KOPT-K1 (cell line): ENCODE data around the gene PHYKPL.

Experiments used
- H3K27ac ChIP-seq: fragments of 200-600 bp; sonication (generic); 2 replicates; pipeline ENCODE4 v1.5.1; 2016; ENCODE audit warnings: antibody characterized with exemption, mild to moderate bottlenecking, low read depth, low read length; ENCODE audit not compliant: poor library complexity, severe bottlenecking
- H3K36me3 ChIP-seq: fragments of 200-600 bp; sonication (generic); 2 replicates; pipeline ENCODE4 v1.5.1; 2017; ENCODE audit warnings: antibody characterized with exemption, mild to moderate bottlenecking, low read length, moderate library complexity; ENCODE audit not compliant: insufficient read depth
- H3K9me3 ChIP-seq: fragments of 200-600 bp; sonication (generic); 2 replicates; pipeline ENCODE4 v1.5.1; 2017; ENCODE audit warnings: antibody characterized with exemption, low read length, mild to moderate bottlenecking; ENCODE audit not compliant: insufficient read depth, poor library complexity, severe bottlenecking

Gene PHYKPL

GRCh38 chr5:178232124-178232919, at the start of gene PHYKPL:
Gene PHYKPL, minus strand, starts transcription at chr5:178232802. Its CDS starts 252 bp downstream, at chr5:178232550.
- Histone ChIP-seq H3K27ac (peak within 1 kb of the TSS; percentile 88), H3K36me3 (peaks cover 41% of the 10 kb centered on the region), H3K9me3 (no peaks in the 10 kb centered on the region)

GRCh38 chr5:178282391-178282790, 49.8 kb upstream of the PHYKPL start:
- no peaks in the 10 kb centered on the region for H3K36me3 ChIP-seq
- H3K9me3 ChIP-seq, result peaks cover 6% of the 10 kb centered on the region
- no peak overlapping the region for H3K27ac ChIP-seq

GRCh38 chr5:178281331-178281730, 48.7 kb upstream of the PHYKPL start:
- Histone ChIP-seq H3K9me3 (peaks cover 6% of the 10 kb centered on the region), H3K27ac (no peak overlapping the region), H3K36me3 (no peaks in the 10 kb centered on the region)

DNA sequence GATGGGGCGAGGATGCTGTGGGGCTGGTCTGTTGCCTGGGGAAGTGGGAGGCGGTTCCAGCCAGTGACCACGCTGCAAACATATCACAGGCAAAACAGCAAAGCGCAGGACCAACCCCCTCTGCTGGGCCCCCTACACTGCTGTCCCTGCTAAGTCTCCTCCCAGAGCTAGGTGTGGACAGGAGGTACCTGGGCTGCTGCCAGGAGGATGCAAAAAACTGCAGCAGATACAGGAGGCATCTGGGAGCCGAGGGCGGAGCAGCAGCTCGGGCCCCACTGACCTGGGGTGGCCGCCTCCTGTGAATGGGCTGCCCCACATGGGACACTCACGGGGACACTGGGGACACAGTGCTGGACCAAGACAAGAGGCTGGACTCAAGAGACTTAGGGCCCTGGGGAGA, 48.0 kb upstream of the PHYKPL start:
- H3K36me3 ChIP-seq, result no peaks in the 10 kb centered on the region
- no peak overlapping the region for H3K27ac ChIP-seq

GRCh38 chr5:178279723-178280438, 47.3 kb upstream of the PHYKPL start:
- no peaks in the 10 kb centered on the region for H3K36me3 ChIP-seq
- H3K27ac ChIP-seq, result no peak overlapping the region
- peaks cover 16% of the 10 kb centered on the region for H3K9me3 ChIP-seq

More for the DNA sequence above, 48.0 kb upstream of the PHYKPL start:
- peaks cover 13% of the 10 kb centered on the region for H3K9me3 ChIP-seq

GRCh38 chr5:178279026-178279722, 46.6 kb upstream of the PHYKPL start:
- H3K9me3 ChIP-seq, result peaks cover 16% of the 10 kb centered on the region
- no peaks in the 10 kb centered on the region for H3K36me3 ChIP-seq
- no peak overlapping the region for H3K27ac ChIP-seq

DNA sequence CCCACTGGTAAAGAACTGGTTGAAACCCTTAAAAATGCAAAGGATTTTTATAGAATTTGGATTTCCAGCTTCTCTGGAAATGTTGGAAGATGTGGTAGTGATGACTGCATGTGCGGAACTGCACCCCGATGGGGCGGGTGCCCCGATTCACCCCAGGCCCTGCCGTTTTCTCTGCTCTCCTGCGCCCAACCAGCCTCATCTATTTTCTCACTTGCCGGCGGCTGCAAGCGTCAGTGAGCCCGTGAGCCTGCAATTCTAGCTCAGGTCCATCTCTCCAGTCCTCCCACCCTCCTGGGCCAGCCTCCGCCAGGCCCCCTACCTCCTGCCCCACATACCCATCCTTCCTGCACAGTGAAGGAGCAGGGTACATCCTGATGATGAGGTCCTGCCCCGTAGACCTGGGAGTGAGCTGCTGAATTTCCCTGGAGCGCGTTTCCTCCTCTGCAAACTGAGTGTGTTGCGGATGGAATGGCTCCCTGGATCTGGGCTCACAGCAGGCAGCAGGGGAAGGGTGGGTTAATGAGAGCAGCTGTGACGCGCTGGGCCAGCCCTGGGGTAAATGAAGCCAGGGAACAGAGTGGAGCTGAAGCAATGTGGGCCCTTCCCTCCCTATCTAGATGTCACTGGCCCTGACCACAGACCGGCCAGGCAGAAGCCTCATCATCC, 45.9 kb upstream of the PHYKPL start:
- Histone ChIP-seq H3K9me3 (peaks cover 10% of the 10 kb centered on the region), H3K27ac (no peak overlapping the region), H3K36me3 (no peaks in the 10 kb centered on the region)

- Histone ChIP-seq H3K36me3 (no peaks in the 10 kb centered on the region), H3K27ac (no peak overlapping the region), H3K9me3 (peaks cover 10% of the 10 kb centered on the region)
These were observed 45.3 kb upstream of the PHYKPL start for GRCh38 chr5:178277866-178278265.

GRCh38 chr5:178277346-178277745, 44.7 kb upstream of the PHYKPL start:
- Histone ChIP-seq H3K27ac (no peak overlapping the region), H3K9me3 (peaks cover 10% of the 10 kb centered on the region)

GRCh38 chr5:178274781-178275537, 42.4 kb upstream of the PHYKPL start:
- no peak overlapping the region for H3K27ac ChIP-seq
- peaks cover 10% of the 10 kb centered on the region for H3K9me3 ChIP-seq
- no peaks in the 10 kb centered on the region for H3K36me3 ChIP-seq

More at GRCh38 chr5:178277346-178277745, 44.7 kb upstream of the PHYKPL start:
- no peaks in the 10 kb centered on the region for H3K36me3 ChIP-seq

DNA sequence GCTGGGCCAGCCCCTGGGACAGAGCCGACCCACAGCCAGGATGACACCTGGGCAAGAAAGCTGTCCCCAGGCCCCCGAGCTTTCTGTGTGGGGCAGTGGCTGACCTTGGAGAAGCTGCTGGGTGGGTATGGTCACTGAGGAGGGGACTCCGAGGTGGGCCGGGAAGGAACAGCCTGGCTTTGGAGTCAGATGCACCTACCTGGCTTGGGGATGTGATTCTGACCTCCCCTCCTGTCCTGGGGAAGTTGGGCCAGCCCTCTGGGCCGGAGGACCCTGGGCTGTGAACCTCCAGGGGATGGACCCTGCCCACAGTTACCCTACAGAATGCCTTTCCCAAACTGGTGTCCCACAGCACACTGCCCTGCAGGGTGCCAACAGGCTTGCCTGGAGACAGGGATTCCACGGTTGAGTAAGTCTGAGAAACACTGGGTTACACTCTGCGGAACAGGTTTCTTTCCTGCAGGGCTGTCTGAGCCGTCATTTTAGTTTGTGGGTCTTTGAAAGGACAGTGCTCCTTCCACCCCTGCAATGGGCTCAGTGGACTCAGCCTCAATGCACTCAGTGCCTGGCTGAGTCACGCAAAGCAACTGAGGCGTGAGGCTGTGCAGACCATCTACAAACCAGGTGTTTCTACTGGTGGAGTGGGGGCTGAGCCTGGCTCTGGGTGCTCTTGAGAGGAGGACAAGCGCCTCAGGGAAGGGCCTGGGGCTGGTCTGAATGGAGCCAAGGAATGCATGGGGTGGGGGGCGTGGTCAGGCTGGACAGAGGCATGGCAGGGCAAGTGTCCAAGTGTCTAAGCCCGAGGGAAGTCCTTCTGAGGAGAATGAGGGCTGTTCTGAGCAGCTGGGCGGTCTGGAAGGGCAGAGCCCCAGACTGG, 41.3 kb upstream of the PHYKPL start:
- no peaks in the 10 kb centered on the region for H3K36me3 ChIP-seq
- peaks cover 10% of the 10 kb centered on the region for H3K9me3 ChIP-seq
- H3K27ac ChIP-seq, result no peak overlapping the region

DNA sequence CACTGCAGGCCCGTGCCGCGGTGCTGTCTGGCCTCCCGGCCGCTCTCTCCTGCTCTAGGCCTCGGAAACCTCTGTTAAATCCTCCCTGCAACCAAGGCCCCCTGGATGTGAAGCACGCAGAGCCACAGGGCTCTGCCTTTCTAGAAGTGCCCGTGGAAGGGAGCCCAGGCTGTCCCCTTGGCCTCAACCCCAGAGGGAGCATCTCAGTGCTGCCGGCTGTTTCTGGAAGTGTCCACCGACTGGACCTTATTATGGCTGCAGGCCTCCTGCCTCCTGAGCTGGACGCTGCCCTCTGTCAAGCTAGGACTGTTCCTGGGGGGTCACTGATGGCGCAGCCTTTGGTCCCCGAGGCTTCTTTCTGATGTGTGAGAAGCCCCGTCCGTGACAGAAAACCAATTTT, 40.4 kb upstream of the PHYKPL start:
- H3K9me3 ChIP-seq, result peaks cover 10% of the 10 kb centered on the region
- H3K27ac ChIP-seq, result no peak overlapping the region
- H3K36me3 ChIP-seq, result no peaks in the 10 kb centered on the region

- no peaks in the 10 kb centered on the region for H3K36me3 ChIP-seq
- peaks cover 10% of the 10 kb centered on the region for H3K9me3 ChIP-seq
- H3K27ac ChIP-seq, result no peak overlapping the region
These were observed 40.0 kb upstream of the PHYKPL start for GRCh38 chr5:178272591-178272990.
